HG02763 (cell line): ENCODE results near the gene CUL2.

Experiments used
- ATAC-seq: cut with Tn5 transposase; IDR thresholded peaks from one replicate; pipeline ENCODE4 v1.9.1; 2021; ENCODE audit warnings: mild to moderate bottlenecking, moderate library complexity; ENCODE audit not compliant: unreplicated experiment

Gene CUL2

GRCh38 chr10:35090162-35090954 is at the start of gene CUL2:
CUL2 (minus strand) TSS chr10:35090341; CDS start chr10:35071317, 19,024 bp downstream.
- peak; percentile 96 for ATAC-seq

DNA sequence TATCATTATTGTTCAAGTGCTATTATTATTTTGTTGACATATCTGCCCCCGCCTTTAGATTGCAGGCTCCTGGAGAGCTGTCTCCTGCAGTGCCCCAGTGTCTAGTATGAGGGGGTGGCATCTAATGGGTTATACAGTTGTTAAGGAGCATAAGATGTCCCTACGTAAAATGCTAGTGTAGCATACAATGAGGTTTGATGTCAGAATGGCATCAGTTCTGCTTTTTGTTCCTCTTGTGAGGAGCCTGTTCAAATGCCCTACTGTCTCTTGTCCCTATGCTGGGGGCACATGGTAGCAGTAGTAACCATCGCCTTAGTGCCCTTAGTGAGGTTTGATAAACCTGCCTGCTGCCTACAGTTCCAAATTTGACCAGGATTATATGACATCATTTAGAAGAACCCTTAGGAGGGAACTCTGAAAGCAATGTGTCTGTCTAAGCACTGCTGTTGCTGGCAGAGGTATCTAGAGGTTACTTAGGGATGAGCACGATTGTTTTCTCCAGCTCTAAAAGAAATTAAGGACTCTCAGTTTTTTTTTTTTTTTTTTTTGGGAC is 46.2 kb upstream of the CUL2 start:
- no peak for ATAC-seq

DNA sequence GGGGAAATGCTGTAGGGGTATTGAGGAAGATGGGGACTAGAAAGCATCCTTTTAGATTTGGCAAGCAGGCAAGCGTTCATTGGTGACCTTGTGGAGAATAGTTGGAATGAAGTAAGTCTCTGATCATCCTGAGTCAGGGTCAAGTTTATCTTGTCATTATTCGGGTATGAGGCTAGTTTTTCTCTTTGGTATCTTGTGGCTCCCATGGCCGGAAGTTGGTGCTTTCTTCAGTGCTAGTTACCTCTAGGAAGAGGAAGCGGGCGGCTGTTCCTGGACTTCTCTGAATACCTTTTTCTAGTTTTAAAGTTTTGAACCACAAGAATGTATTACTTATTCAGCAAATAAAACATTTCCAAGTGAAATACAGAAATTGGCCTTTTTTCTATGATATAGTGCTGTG is 45.7 kb upstream of the CUL2 start:
- no peak for ATAC-seq

- no peak for ATAC-seq
These were observed 43.4 kb upstream of the CUL2 start for GRCh38 chr10:35133586-35133985.

DNA sequence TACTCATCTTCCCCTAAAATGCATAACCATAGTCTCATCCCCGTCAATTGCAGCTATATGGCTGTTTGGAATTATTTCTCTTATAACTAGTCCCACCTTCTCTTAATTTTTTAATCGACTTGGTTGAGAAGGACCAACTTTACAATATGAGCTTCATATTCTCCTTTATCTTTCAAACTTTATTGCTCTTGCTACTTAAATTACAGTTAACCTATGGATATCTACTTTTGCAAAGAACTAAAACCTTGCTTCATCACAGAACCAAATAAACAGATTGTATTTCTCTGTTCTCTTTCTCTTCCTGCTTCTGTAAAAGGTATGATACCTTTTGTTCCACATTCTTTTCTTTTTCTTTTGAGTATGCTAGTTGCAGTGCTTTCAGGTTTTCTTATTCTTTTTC is 42.6 kb upstream of the CUL2 start:
- no peak for ATAC-seq

DNA sequence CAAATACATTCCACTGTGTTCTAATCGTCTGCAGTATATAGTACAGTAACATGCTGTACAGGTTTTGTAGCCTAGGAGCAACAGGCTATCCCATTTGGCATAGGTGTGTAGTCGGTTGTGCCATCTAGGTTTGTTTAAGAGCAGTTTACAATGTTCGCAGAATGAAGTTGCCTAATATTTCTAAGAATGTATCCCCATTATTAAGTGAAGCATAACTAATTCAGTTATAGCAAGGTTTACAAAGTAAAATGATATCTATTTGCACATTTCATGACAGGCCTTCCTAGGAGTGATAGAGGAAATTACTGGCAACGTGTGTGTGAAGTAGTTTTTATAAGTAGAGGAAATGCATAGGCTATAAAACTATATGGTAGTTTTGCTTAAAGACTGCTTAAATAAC is 40.5 kb upstream of the CUL2 start:
- no peak for ATAC-seq

DNA sequence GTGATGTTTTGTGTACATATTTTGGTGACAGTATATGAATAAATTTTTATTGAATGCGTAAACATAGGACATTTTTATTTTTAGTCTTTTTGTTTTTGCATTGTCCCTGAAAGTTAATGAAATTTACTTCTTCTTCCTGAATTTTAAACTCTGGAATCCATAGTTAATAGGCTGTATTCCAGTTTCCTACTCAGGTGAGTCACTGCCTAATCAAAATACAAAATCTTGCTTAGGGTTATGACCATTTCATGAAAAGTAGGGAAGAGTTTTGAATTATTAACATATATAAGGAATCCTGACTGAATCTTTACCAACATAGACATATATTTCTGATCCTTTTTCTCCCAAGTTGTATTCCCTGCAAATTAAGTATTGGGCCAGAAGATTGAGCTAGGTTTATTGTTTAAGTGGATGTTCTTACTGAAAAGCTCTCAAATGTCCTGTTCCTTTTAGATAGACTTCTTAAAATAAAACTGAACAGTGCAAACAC is 39.1 kb upstream of the CUL2 start:
- ATAC-seq, result no peak

GRCh38 chr10:35127289-35127891 is 37.2 kb upstream of the CUL2 start:
- peak; percentile 10 for ATAC-seq

GRCh38 chr10:35126530-35127288 is 36.6 kb upstream of the CUL2 start, which contains the start of gene CREM:
CREM (plus strand) TSS chr10:35126846; CDS start chr10:35137836, 10,990 bp downstream.
- ATAC-seq, result peak; percentile 75

DNA sequence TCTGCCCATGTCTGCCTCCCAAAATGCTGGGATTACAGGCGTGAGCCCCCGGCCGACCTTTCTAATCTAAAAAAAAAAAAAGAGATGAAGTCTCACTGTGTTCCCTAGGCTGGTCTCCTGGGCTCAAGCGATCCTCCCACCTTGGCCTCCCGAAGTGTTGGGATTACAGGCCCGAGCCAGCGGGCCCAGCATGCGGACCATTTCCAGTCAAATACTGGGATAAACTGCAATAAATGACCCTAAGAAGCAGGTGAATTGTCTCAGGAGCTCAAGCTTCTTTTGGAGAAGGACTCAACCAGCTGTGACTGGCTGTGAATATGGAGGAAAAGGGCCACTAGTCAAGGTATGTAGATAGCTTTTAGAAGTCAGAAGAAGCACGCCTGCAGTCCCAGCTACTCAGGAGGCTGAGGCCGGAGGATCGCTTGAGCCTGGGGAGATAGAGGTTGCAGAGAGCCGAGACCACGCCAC is 36.0 kb upstream of the CUL2 start:
- ATAC-seq, result no peak

DNA sequence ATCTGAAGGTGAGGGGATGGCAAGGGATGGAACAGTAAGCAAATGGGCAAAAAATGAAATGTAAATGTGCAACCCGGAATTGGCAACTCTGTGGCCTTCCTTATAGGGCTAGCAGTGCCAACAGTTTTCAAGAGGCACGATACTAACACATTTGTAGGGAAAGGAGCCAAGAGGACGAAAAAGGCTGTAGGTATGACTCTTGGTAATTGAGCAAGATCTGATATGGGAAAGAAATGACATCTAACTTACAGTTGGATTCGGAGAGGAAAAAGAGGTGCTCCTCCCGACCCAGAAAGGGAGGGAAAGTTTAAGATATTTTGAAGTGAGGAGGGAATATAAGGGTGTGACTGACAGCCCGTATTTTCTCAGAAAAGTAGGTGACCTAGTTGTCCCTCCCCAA is 34.4 kb upstream of the CUL2 start:
- ATAC-seq, result no peak

DNA sequence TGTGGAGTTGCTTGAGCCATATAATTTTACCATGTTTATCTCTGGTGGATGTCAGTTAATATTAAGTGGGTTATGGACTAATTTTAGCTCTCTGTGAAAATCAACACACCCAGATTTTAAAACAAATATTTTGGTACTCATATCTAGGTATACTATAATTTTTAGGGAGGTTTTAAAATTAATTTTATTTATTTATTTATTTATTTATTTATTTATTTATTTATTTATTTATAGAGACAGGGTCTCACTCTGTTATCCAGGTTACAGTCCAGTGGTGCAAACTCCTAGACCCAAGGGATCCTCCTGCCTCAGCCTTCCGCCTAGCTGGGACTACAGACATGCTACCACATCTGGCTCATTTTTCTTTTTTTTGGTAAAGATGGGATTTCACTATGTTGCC is 29.2 kb upstream of the CUL2 start:
- ATAC-seq, result no peak

DNA sequence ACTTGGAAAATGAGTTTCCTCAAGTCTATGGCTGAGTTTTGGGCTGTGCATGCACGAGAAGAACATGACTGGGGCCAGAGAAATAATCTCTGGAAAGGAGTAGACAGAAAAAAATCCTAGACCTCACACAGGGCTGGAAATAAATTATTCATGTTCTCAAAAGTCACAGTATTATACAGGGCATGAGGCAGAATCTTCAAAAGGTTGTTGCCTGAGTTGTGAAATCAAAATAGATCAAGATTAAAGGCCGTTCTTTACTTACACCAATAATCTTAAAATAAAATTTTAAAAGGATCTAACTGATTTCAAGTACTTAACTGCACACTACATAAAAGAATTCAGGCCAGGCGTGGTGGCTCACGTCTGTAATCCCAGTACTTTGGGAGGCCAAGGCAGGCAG is 22.4 kb upstream of the CUL2 start:
- ATAC-seq, result no peak

- no peak for ATAC-seq
These were observed 13.7 kb upstream of the CUL2 start for GRCh38 chr10:35103882-35104281.

GRCh38 chr10:35097510-35097909 is 7.4 kb upstream of the CUL2 start:
- no peak for ATAC-seq

- no peak for ATAC-seq
These were observed 6.2 kb upstream of the CUL2 start for GRCh38 chr10:35096312-35096711.

DNA sequence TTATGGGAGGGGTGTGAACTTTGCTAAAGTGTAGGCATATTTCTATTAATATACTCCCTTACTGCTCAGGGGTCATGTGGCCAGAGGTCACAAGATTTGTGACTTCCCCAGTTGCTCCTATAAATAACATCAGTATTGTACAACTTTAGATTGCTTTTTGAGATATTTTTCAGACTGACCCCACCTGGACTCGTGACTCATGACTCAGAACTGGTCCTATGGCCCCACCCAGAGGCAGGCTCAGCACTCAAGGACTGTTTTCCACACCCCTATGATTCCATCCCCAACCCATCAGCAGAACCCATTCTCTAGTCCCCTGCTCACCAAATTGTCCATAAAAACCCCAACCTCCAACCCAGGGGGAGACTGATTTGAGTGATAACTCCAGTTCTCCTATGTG is 2.7 kb upstream of the CUL2 start:
- no peak for ATAC-seq

DNA sequence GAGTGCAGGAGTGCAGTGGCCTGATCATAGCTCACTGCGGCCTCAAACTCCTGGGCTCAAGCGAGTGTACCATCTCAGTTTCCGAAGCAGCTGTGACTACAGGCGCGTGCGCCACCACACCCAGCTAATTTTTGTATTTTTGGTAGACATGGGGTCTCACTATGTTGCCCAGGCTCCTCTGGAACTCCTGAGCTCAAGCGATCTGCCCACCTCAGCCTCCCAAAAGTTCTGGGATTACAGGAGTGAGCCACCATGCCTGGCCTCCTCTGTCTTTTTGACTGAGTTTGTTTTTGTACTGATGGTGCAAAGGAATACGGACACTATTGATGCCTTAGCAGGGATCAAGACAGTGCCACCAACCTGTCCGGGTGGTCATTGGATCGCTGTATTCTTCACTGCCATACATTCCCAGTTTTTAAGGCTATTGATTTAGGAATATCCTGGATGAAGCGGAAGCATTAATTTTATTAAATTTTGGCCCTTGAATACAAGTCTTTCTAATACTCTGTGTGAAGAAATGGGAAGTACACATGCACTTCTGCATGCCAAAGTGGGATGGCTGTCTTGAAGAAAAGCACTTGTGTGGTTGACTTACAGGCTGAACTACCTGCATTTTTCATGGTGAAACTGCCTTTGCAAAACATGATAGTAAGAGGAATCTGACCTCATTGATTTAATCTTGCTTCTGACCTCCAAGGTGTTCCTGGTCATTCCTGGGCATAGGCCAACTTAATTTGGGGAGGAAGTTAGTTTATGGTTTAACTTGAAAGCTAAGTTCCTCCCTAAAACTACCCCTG is 2.1 kb upstream of the CUL2 start:
- ATAC-seq, result no peak

- no peak for ATAC-seq
These were observed 455 bp downstream of the CUL2 start for GRCh38 chr10:35089611-35090161.

- ATAC-seq, result no peak
These were observed 6.9 kb downstream of the CUL2 start for GRCh38 chr10:35083242-35083641.
